Mucosa of rectum (tissue), 2 donors: ENCODE measurements around the gene PRLH.

Experiments used
- H3K27ac ChIP-seq, 2 donors: one replicate each; pipeline ENCODE4 v1.7.0; 2013; ENCODE audit warnings: inconsistent platforms in 2 of 2, low read depth in 2 of 2, low read length in 2 of 2
- H3K27me3 ChIP-seq, 2 donors: one replicate each; pipeline ENCODE4 v1.7.0; 2013; ENCODE audit warnings: low read length in 2 of 2; ENCODE audit not compliant: control insufficient read depth in 2 of 2, insufficient read depth in 2 of 2
- H3K36me3 ChIP-seq, 2 donors: one replicate each; pipeline ENCODE4 v1.7.0; 2013; ENCODE audit warnings: low read length in 2 of 2; ENCODE audit not compliant: control insufficient read depth in 2 of 2, insufficient read depth in 2 of 2
- H3K4me1 ChIP-seq, 2 donors: one replicate each; pipeline ENCODE4 v1.7.0; 2013; ENCODE audit warnings: low read length in 2 of 2, mild to moderate bottlenecking in 1 of 2; ENCODE audit not compliant: control insufficient read depth in 2 of 2, insufficient read depth in 2 of 2
- H3K4me3 ChIP-seq, 2 donors: one replicate each; pipeline ENCODE4 v1.7.0; 2013; ENCODE audit warnings: low read length in 2 of 2
- H3K9ac ChIP-seq, 2 donors: one replicate each; pipeline ENCODE4 v1.7.0; 2013; ENCODE audit warnings: low read length in 2 of 2, low read depth in 1 of 2, mild to moderate bottlenecking in 1 of 2
- H3K9me3 ChIP-seq, 2 donors: one replicate each; pipeline ENCODE4 v1.7.0; 2013; ENCODE audit warnings: low read length in 2 of 2; ENCODE audit not compliant: control insufficient read depth in 2 of 2
- donor health status: healthy.
- donor health status: Normal muscosa, but diverticular disease.

PRLH gene, protein sequence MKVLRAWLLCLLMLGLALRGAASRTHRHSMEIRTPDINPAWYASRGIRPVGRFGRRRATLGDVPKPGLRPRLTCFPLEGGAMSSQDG

GRCh38 chr2:237566401-237567235, at the start of gene PRLH:
Gene PRLH, plus strand, starts transcription at chr2:237566574. Its CDS starts 0 bp downstream, at chr2:237566574.
- Histone ChIP-seq H3K9ac (no peak within 1 kb of the TSS), H3K27ac (no peak within 1 kb of the TSS), H3K9me3 (no peaks in the 10 kb centered on the region), H3K4me1 (no peaks in the 10 kb centered on the region), H3K27me3 (no peaks in the 10 kb centered on the region), H3K4me3 (no peak within 1 kb of the TSS), H3K36me3 (no peaks in the 10 kb centered on the region)

GRCh38 chr2:237517163-237517562, 49.2 kb upstream of the PRLH start:
- H3K9ac ChIP-seq: no peak overlapping the region
- peaks cover 0 to 3% of the 10 kb centered on the region in 2 donors for H3K4me1 ChIP-seq
- H3K36me3 ChIP-seq: peaks cover 3 to 22% of the 10 kb centered on the region in 2 donors
- H3K4me3 ChIP-seq: no peak overlapping the region
- H3K27ac ChIP-seq: no peak overlapping the region
- no peaks in the 10 kb centered on the region for H3K9me3 ChIP-seq
- no peaks in the 10 kb centered on the region for H3K27me3 ChIP-seq

DNA sequence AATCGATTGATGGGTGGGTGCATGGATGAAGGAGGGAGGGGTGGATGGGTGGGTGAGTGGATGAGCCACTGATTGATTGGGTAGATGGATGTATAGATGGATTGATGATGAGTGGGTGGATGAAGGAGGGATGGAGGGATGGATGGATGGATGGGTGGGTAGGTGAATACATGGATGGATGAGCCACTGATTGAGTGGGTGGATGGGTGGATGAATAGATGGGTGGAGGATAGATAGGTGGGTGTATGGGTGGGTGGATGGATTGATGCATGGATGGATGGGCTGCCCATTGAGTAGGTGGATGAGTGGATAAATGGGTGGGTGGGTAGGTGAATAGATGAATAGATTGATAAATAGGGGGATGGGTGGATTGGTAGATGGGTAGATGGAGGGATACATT, 48.4 kb upstream of the PRLH start:
- Histone ChIP-seq H3K4me3 (no peak overlapping the region), H3K27me3 (no peaks in the 10 kb centered on the region), H3K4me1 (no peaks in the 10 kb centered on the region), H3K9ac (no peak overlapping the region), H3K36me3 (peaks cover 3 to 20% of the 10 kb centered on the region in 2 donors), H3K9me3 (no peaks in the 10 kb centered on the region), H3K27ac (no peak overlapping the region)

- no peaks in the 10 kb centered on the region for H3K9me3 ChIP-seq
- no peaks in the 10 kb centered on the region for H3K4me1 ChIP-seq
- no peak overlapping the region for H3K27ac ChIP-seq
- H3K36me3 ChIP-seq: peaks cover 3 to 23% of the 10 kb centered on the region in 2 donors
- no peaks in the 10 kb centered on the region for H3K27me3 ChIP-seq
- H3K4me3 ChIP-seq: no peak overlapping the region
- no peak overlapping the region for H3K9ac ChIP-seq
Measured at GRCh38 chr2:237519506-237520245, 46.7 kb upstream of the PRLH start.

GRCh38 chr2:237520290-237520689, 46.1 kb upstream of the PRLH start:
- no peak overlapping the region for H3K27ac ChIP-seq
- no peaks in the 10 kb centered on the region for H3K9me3 ChIP-seq
- H3K36me3 ChIP-seq: peaks cover 3 to 24% of the 10 kb centered on the region in 2 donors
- no peak overlapping the region for H3K4me3 ChIP-seq
- no peaks in the 10 kb centered on the region for H3K27me3 ChIP-seq
- H3K9ac ChIP-seq: no peak overlapping the region
- H3K4me1 ChIP-seq: no peaks in the 10 kb centered on the region

DNA sequence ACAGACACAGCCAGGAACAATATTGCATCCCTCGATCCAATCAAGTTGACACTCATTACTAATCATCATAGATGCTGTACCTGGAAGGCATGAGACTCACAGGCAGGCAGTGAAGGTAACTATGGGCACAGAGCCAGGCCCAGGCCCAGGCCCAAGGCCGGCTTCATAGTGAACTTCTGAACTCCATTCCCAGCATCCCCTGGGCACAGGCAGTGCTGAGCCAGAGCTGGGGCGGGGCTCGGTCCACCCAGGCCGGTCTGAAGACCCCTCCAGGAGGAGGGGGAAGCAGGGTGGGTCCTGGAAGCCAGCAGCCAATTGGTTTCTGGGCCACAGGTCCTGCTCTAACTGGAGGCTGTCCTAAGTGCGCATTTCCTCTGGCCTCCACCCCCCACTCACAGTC, 41.7 kb upstream of the PRLH start:
- Histone ChIP-seq H3K27me3 (no peaks in the 10 kb centered on the region), H3K27ac (no peak overlapping the region), H3K4me3 (no peak overlapping the region), H3K9me3 (no peaks in the 10 kb centered on the region), H3K36me3 (peaks cover 16 to 31% of the 10 kb centered on the region in 2 donors), H3K9ac (no peak overlapping the region), H3K4me1 (no peaks in the 10 kb centered on the region)

DNA sequence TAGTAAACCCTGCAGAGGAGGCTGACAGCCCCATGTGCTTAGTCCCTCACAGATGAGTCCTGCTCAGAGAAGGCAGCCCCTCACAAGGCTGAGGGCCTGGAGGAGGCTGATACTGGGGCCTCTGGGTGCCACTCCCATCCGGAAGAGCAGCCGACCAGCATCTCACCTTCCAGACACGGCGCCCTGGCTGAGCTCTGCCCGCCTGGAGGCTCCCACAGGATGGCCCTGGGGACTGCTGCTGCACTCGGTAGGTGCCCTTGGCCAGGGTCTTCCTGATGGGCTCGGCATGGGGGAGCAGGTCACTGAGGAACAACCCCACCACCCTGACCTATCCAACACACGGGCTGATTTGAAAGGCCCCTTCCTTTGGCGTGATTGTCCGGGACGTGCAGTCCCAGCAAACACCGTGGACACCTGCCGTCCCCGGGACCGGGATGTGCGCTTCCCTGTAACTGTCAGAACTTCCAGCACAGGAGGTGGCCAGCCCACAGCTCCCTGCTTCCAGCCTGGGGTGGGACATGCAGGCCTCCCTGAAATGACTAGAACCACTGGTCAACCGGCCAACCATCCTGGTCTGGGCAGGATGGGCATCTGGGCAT, 40.7 kb upstream of the PRLH start:
- H3K9me3 ChIP-seq: no peaks in the 10 kb centered on the region
- peaks cover 16 to 31% of the 10 kb centered on the region in 2 donors for H3K36me3 ChIP-seq

GRCh38 chr2:237527233-237527632, 39.1 kb upstream of the PRLH start:
- peaks cover 18 to 36% of the 10 kb centered on the region in 2 donors for H3K36me3 ChIP-seq
- no peak overlapping the region for H3K4me3 ChIP-seq
- no peaks in the 10 kb centered on the region for H3K9me3 ChIP-seq
- peaks cover 0 to 3% of the 10 kb centered on the region in 2 donors for H3K4me1 ChIP-seq
- no peak overlapping the region for H3K9ac ChIP-seq
- no peak overlapping the region for H3K27ac ChIP-seq
- H3K27me3 ChIP-seq: no peaks in the 10 kb centered on the region

More for the DNA sequence above, 40.7 kb upstream of the PRLH start:
- Histone ChIP-seq H3K4me3 (no peak overlapping the region), H3K4me1 (peaks cover 0 to 3% of the 10 kb centered on the region in 2 donors), H3K27me3 (no peaks in the 10 kb centered on the region), H3K9ac (no peak overlapping the region), H3K27ac (no peak overlapping the region)

- Histone ChIP-seq H3K4me1 (peaks cover 0 to 3% of the 10 kb centered on the region in 2 donors), H3K4me3 (no peak overlapping the region), H3K36me3 (peaks cover 18 to 37% of the 10 kb centered on the region in 2 donors), H3K9me3 (no peaks in the 10 kb centered on the region), H3K9ac (no peak overlapping the region), H3K27me3 (no peaks in the 10 kb centered on the region), H3K27ac (no peak overlapping the region)
Measured at GRCh38 chr2:237527766-237528165, 38.6 kb upstream of the PRLH start.
